COLO668 (cell line): ENCODE measurements around the gene NEURL1.

Source experiments
- DNase-seq: peaks from one replicate; lab custom pipeline; 2025; ENCODE audit not compliant: unreplicated experiment; lab: John Stamatoyannopoulos, UW

NEURL1 gene

DNA sequence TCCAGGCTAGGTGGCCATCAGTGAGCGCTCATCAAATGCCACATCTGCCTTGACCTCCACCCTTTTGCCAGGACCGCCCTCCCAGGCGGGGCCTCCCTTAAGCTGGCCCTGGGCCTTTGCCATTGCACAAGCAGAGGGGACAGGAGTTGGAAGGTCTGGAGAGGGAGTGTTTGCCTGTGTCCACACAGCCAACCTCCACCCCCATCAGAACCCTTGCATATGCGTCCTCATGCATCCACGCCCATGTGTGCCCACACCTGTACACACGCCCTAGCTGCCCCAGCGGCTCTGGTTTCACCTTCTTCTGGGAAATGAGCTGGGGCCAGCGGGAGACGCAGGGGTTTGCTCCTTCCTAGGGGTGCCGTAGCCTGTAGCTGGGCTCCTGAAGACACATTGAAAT lies 64.0 kb downstream of the NEURL1 start:
- peak; percentile 27 for DNase-seq

GRCh38 chr10:103558911-103559310 lies 65.4 kb downstream of the NEURL1 start:
- no peak for DNase-seq

GRCh38 chr10:103559776-103560175 lies 66.3 kb downstream of the NEURL1 start:
- DNase-seq = no peak

DNA sequence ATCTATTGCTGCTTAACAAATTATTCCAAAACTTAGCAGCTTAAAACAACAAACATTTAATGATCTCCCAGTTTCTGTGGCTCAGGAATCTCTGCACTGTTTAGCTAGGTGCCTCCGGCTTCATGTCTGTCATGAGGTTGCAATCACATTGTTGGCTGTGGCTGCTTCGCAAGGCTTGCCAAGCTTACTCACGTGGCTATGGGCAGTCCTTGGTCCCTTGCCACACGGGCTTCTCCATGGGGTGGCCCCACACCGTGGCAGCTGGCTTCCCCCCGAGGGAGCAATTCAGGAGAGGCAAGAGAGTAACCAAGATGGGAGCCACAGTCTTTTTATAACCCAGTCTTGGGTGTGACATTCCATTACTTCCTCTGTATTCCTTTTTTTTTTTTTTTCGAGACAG lies 67.4 kb downstream of the NEURL1 start:
- no peak for DNase-seq

DNA sequence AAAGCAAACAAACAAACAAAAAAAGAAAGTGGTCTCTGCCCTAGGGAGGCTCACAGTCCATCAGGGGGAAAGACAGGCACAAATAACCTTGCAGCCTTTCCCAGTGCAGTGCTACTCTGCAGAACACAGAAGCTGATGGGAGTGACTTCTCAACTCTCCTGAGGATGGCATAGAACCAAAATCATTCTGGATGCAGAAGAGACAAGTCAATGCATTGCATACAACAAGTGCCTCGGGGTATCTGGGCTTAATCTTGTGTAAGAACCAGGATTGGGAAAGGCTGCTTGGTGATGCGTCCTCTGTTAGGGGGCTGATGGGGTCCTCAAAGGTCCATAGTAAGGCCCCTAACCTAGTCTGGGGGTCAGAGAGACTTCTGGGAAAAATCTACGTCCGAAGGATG lies 68.9 kb downstream of the NEURL1 start:
- no peak for DNase-seq

GRCh38 chr10:103563231-103564115 lies 70.0 kb downstream of the NEURL1 start:
- no peak for DNase-seq

DNA sequence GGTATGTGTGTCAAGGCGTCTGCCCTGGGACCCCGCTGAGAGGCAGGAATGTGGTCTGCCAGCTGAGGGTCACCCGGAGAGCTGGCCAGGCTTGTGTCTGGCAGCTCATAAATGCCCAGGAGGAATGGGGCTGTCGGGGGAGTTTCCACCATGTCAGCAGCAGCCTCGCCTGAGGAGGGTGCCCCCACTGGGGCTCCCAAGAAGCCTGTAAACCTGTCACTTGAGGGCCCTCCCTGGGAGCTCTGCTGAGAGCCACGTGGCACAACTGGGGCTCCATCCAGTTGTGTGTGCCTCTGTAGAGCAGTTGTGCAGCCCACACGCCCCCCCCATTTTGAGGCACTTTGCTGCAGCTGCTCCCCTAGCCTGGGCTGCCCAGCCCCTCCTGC lies 70.6 kb downstream of the NEURL1 start:
- no peak for DNase-seq

GRCh38 chr10:103564776-103565520 lies 71.4 kb downstream of the NEURL1 start:
- DNase-seq = peak; percentile 20

DNA sequence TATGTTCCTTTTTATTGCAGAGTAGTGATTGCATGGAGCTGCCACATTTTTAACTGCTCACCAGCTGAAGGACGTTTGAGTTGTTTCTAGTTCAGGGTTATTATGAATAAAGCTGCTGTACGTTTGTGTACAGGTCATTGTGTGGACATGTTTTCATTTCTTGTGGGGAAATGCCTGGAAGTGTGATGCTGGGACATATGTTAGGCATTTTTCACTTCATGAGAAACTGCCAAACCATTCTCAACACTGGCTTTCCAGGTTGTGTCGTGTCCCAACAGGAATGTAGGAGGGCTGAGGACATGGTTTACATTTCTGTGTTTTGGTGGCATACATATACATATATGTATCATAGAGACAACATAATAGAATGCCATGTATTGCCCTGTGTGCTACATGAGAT lies 73.0 kb downstream of the NEURL1 start:
- DNase-seq = no peak

- DNase-seq = no peak
Observed at GRCh38 chr10:103568505-103568904, 75.0 kb downstream of the NEURL1 start.

GRCh38 chr10:103569896-103570295 lies 76.4 kb downstream of the NEURL1 start:
- no peak for DNase-seq

GRCh38 chr10:103570844-103571655 lies 77.5 kb downstream of the NEURL1 start:
- no peak for DNase-seq

DNA sequence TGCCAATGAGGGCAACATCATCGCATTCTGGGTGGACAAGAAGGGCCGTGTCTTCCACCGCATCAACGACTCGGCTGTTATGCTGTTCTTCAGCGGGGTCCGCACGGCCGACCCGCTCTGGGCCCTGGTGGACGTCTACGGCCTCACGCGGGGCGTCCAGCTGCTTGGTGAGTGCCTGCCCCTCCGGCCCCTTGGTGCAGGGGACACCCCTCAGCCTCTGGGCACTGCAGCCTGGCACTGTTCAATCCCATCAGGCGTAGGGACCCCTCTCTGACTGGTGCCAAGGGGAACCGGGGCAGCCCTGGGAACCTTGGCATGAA lies 78.1 kb downstream of the NEURL1 start:
- DNase-seq = no peak

DNA sequence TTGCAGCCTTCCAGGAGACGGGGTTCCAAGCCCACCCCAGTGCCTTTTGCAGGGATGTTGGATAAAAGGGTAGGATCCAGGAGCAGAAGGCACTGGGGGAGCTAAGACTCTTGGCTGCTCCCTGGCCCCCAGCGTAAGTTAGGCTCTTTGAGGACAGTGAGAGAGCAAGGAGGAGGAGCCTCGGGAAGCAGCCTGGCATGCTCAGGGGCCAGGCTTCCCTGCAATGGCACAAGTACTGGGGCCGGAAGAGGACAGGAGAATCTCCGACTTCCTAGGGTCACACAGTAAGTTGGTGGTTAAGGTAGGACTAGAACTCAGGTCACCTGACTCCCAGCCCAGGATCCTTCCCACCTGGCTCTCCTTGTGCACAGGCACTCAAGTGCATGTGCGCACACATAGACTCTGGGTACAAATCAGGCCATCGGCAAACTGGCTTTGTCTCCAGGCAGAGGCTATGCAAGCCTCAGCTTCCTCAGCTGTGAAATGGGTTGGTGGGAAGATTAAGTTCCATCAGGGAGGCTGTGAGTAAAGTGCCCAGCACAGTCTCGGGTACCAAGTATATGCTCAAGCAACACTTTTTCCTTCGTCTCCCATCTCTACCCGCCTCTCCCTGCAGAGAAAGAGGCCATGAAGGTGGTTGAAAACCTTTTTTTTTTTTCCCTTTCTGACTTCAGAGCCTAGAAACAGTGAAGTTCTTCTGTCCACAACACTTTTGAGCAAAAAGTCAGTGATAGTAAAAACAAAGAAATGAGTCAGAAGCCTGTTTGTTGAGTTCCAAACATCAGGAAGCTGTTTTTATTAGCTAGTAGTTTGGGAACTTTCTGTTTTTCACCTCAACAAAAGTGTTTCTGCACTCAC lies 79.1 kb downstream of the NEURL1 start:
- no peak for DNase-seq

GRCh38 chr10:103573205-103573487 lies 79.6 kb downstream of the NEURL1 start:
- DNase-seq = no peak

GRCh38 chr10:103574097-103575061 lies 80.9 kb downstream of the NEURL1 start:
- DNase-seq = no peak

GRCh38 chr10:103575416-103576075 lies 82.0 kb downstream of the NEURL1 start:
- no peak for DNase-seq

GRCh38 chr10:103576076-103576471 lies 82.6 kb downstream of the NEURL1 start:
- DNase-seq = no peak

DNA sequence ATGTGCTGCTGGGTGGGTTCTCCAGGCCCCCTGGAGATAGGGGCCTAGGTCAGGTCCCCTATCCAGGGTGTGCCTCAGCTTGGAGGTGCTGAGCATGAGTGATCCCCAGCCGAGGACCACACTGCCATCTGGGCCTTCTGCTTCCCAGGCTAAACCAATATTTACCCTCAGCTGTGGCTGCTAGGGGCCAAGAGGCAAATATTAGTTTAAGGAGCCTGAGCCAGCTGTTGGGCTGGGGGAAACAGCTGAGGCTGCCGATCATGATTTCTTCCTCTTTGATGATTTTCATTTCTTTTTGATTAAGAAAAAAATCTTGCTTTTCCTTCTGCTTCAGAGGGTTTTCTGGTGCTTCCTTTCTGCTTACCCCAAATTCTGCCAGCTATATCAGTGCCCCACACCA lies 83.4 kb downstream of the NEURL1 start:
- DNase-seq = peak; percentile 78
